EH (cell line): ENCODE data around the gene PCNX4.
"Not testable (repeated sequence)": the region's sequence is repeated elsewhere in the genome, so short reads cannot be mapped to it uniquely, and the experiment has no call there.

Experiments used
- DNase-seq: peaks from one replicate; pipeline ENCODE4 v3.0.0-alpha.2; 2015; ENCODE audit warnings: low read depth

The PCNX4 gene

GRCh38 chr14:60091550-60092525 lies at the start of gene PCNX4:
Gene PCNX4, plus strand, starts transcription at chr14:60091923. Its CDS starts 15,716 bp downstream, at chr14:60107639.
- peak; percentile 98 for DNase-seq

- DNase-seq: not testable (repeated sequence)
Measured at GRCh38 chr14:60047976-60048375, 43.7 kb upstream of the PCNX4 start.

- DNase-seq: peak; percentile 30
Measured at GRCh38 chr14:60051721-60052221, 40.0 kb upstream of the PCNX4 start.

GRCh38 chr14:60058087-60058486 lies 33.6 kb upstream of the PCNX4 start:
- DNase-seq: no peak

- peak; percentile 8 for DNase-seq
Measured at GRCh38 chr14:60061371-60061770, 30.4 kb upstream of the PCNX4 start.

- DNase-seq: peak; percentile 52
Measured at GRCh38 chr14:60064491-60065072, 27.1 kb upstream of the PCNX4 start.

- DNase-seq: no peak
Measured at GRCh38 chr14:60067882-60068281, 23.8 kb upstream of the PCNX4 start.

- no peak for DNase-seq
Measured at GRCh38 chr14:60079723-60080122, 12.0 kb upstream of the PCNX4 start.

GRCh38 chr14:60085085-60085484 lies 6.6 kb upstream of the PCNX4 start:
- no peak for DNase-seq

- no peak for DNase-seq
Measured at GRCh38 chr14:60085693-60086092, 6.0 kb upstream of the PCNX4 start.

GRCh38 chr14:60087668-60088067 lies 4.1 kb upstream of the PCNX4 start:
- no peak for DNase-seq

GRCh38 chr14:60089221-60089620 lies 2.5 kb upstream of the PCNX4 start:
- no peak for DNase-seq

GRCh38 chr14:60090864-60091519 lies 731 bp upstream of the PCNX4 start:
- DNase-seq: peak; percentile 68

- peak; percentile 46 for DNase-seq
Measured at GRCh38 chr14:60092526-60092920, 800 bp downstream of the PCNX4 start.

GRCh38 chr14:60093080-60093479 lies 1.4 kb downstream of the PCNX4 start:
- DNase-seq: no peak

GRCh38 chr14:60093606-60094005 lies 1.9 kb downstream of the PCNX4 start:
- DNase-seq: peak; percentile 3

- peak; percentile 84 for DNase-seq
Measured at GRCh38 chr14:60094306-60094897, 2.7 kb downstream of the PCNX4 start.

- DNase-seq: no peak
Measured at GRCh38 chr14:60095231-60095630, 3.5 kb downstream of the PCNX4 start.

- peak; percentile 76 for DNase-seq
Measured at GRCh38 chr14:60095781-60096450, 4.2 kb downstream of the PCNX4 start.

GRCh38 chr14:60097974-60098373 lies 6.3 kb downstream of the PCNX4 start:
- DNase-seq: no peak

- not testable (repeated sequence) for DNase-seq
Measured at GRCh38 chr14:60099855-60100254, 8.1 kb downstream of the PCNX4 start.

GRCh38 chr14:60101786-60102185 lies 10.1 kb downstream of the PCNX4 start:
- peak; percentile 26 for DNase-seq
